GM12872 (cell line): ENCODE results near the gene ALOXE3.

Experiments used
- TF ChIP-seq, protein P1 (sequence below): IDR thresholded peaks from 3 replicates; pipeline ENCODE4 v1.5.1; 2011; ENCODE audit warnings: low read depth, mild to moderate bottlenecking, low read length, moderate library complexity; ENCODE audit not compliant: insufficient read depth

The ALOXE3 gene

DNA sequence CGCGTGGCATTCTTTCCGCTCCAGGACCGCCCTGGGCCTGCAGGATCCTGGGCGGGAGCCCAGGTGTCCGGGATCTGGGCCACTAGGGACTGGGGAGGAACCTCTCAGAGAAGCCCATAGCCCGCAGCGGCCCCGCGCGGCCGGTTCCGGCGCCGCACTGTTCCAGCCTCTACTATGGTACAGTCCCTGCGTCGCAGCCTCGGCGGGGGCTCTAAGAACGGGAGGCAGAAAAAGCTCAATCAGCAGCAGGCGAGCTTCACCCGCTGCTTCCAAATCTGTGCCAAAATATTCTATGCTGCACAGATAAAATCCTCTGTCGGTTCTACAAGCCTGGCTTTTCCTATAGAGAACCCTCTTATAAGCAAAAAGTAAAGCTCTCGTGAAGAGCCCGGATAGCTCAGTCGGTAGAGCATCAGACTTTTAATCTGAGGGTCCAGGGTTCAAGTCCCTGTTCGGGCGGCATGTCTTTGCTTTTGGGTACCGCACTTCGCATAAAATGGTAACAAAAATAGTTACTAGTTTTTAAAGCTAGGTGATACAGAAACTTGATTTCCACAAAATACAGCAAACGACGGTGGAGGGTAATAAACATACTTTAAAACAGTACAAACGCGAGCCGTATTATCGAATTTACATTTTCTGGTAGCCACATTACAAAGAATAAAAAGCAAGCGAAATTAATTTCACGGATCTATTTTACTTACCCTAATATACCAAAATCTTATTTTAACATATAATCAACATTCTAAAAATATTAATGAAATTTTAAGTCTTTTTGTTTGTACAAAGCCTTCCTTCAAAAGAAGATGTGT is 661 bp upstream of the ALOXE3 start:
- TF ChIP-seq, protein P1, sequence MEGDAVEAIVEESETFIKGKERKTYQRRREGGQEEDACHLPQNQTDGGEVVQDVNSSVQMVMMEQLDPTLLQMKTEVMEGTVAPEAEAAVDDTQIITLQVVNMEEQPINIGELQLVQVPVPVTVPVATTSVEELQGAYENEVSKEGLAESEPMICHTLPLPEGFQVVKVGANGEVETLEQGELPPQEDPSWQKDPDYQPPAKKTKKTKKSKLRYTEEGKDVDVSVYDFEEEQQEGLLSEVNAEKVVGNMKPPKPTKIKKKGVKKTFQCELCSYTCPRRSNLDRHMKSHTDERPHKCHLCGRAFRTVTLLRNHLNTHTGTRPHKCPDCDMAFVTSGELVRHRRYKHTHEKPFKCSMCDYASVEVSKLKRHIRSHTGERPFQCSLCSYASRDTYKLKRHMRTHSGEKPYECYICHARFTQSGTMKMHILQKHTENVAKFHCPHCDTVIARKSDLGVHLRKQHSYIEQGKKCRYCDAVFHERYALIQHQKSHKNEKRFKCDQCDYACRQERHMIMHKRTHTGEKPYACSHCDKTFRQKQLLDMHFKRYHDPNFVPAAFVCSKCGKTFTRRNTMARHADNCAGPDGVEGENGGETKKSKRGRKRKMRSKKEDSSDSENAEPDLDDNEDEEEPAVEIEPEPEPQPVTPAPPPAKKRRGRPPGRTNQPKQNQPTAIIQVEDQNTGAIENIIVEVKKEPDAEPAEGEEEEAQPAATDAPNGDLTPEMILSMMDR: peak; percentile 88

DNA sequence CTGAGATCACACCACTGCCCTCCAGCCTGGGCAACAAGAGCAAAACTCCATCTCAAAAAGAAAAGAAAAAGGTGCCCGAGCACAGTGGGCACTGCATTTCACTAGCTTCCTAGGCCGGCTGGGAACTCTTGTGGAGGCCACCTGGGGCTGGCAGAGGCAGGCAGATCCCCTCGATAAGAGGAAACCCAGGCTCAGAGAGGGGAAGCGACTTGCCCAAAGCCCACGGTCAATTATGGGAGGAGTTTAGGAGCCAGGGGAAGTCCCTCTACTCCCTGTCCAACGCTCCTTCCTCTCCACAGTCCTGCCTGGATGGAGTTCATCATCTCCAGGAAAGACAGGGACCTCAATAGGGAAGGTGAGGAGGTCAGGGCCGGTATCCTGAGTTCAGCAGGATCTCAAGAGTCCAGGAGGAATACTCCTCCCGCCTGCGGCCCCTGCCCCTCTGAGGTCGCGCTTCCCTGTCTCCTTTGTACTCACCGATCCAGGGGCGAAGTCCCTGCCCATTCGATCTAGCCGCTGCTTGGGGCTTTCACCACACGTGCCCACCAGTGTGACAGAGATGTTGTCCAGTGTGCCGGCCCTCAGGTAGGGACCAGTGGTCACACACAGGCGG is 841 bp downstream of the ALOXE3 start:
- TF ChIP-seq, protein P1: no peak

DNA sequence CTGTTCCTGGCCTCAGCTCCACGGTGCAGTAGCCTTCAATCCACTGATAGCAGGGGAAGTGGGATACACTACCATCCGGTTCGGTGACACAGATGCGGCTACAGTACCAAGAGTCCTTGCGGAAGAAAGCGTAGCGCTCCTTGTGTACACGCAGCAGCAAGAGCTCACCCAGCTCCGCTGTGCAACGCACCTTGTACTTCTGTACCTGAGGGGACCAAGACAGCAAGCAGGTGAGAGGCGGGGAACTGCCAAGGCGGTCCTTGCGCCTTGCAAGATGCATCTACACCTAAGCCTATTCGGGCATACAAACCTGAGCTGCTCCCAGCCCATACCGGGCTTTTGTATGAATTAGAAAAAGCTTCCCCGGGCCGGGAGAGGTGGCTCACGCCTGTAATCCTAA is 1.5 kb downstream of the ALOXE3 start:
- TF ChIP-seq, protein P1: no peak

DNA sequence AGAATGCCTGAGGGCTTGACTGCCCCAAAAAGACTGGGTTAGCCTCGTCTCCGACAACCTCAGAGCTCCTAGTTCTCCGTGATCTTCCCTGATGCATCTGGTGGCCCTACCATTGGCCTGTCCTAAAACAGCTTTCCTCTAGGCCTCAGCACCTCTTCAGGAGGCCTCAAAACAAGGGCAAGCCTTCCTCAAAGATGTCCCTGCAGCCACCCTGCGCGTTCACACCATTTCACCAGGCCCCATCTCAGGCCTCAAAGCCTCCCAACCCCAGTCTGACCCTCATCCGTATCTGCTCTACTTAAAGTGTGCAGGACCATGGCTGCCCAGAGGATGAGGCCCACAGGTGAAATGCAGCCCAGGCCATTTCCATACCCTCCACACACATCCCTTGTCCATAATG is 7.4 kb downstream of the ALOXE3 start:
- TF ChIP-seq, protein P1: no peak

DNA sequence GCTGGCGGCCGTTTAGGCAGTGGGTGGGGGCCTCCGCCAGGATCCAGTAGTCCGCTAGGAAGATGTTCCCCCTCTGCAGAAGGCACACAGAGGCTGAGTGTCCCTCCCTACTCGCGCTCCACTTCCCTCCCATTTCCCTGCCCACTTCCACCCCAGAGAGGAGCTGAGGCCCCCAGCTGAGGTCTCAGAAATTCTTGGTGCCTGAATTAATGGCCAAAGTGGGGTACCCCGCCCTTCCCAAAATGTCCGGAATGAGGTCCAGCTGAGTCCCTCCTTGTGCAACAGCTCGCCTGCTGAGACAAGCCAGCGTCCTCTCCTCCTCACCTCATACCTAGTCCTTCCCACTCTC is 7.9 kb downstream of the ALOXE3 start:
- TF ChIP-seq, protein P1: no peak

DNA sequence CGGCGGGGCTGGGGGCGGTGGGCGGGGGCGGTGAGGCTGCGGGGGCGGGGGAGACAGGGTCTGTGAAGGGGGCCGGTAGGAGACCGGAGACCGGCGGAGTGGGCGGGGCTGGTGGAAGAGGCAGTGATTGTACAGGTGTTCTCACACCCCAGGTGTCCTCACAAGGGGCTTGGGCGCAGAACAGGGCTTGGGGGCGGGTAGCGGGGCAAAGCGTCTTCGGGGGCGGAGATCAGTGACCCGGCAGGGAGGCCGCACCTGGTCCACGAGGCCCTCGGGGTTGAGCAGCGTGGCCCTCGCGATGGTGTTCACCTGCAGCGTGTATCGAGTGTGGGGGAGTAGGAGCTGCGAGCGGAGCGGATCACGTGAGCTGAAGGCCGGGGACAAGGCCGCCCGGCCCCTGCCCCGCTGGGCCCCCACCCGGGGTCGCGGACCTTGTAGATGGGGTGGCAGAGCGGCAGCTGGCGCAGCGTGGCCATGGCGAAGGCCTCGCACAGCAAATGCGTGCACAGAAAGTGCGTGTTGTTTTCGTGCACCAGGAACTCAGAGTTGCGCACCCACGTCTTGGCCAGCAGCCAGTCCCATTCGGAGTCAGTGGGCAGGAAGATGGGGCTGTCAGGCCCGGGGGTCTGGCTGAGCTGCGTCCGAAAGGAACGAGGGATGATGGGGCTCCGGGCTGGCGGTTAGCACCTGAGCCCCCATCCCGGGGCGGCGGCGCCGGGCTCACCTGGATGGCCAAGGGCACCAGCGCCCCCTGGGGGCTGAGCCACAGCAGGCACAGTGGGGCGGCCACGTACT is 8.5 kb downstream of the ALOXE3 start:
- TF ChIP-seq, protein P1: peak; percentile 96

DNA sequence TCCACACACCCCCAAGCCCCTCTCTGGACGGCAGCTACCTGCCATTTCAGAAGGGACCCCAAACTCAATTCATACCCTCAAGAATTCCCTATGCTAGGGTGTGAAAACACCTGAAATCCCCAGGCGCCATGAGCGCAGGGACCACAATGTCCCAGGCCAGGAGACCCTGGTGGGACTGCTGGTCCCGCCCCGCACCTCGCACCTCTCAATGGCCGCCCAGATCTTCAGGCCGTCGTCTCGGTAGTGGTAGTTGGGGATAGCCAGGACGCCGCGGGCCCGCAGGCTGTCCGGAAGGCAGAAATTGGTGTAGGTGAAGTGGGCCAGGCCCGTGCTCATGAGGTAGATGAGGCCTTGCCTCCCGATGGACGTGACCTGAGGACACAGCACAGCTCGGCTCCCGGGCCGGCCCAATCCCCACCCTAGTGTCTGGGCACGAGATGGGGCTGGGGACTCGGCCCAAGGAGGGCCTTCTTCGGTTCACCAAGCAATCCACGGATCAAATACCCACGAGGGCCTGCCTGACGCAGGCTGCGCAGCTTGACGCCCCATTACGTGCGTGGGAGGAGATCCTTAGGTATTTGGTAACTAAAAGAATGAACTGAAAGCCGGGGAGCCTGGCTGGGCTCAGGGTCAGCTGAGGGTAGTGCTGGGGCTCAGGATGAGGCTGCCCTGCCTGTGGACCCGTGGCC is 9.2 kb downstream of the ALOXE3 start:
- TF ChIP-seq, protein P1: no peak
